RWPE1 (cell line): Measurements from ENCODE around the gene FADS3.

Experiments used
- CTCF ChIA-PET: fragments of 350-600 bp; sonication (Branson Sonifier 250); formaldehyde crosslinking; extraction: SDS; loops from one replicate; lab custom pipeline; 2021; lab: Yijun Ruan, JAX
- POLR2A ChIA-PET: fragments of 400-600 bp; formaldehyde crosslinking; extraction: SDS; loops from one replicate; lab custom pipeline; 2020; ENCODE audit warnings: antibody characterized with exemption; ENCODE audit not compliant: low non-redundant PET; lab: Yijun Ruan, JAX
- DNase-seq: peaks from one replicate; pipeline ENCODE4 v3.0.0; 2012; ENCODE audit warnings: low spot score
- H3K27ac ChIP-seq: fragments of 450-650 bp; 2 replicates; pipeline ENCODE4 v1.5.1; 2017
- CTCF ChIP-seq: fragments of 450-650 bp; conservative IDR thresholded peaks from 2 replicates; pipeline ENCODE4 v1.5.1; 2017; ENCODE audit warnings: low read depth, mild to moderate bottlenecking

FADS3 gene

GRCh38 chr11:61860054-61860903, 31.1 kb downstream of the FADS3 start:
- H3K27ac ChIP-seq = peak overlapping the region; percentile 55
- TF ChIP-seq CTCF = no peak
- ChIA-PET CTCF (interaction anchor here (1.1 kb wide), 1 partner anchor 36 kb away, joined by 3 read pairs; no protein-coding TSS in a partner anchor), POLR2A (no interaction called here)
- DNase-seq = peak; percentile 49

DNA sequence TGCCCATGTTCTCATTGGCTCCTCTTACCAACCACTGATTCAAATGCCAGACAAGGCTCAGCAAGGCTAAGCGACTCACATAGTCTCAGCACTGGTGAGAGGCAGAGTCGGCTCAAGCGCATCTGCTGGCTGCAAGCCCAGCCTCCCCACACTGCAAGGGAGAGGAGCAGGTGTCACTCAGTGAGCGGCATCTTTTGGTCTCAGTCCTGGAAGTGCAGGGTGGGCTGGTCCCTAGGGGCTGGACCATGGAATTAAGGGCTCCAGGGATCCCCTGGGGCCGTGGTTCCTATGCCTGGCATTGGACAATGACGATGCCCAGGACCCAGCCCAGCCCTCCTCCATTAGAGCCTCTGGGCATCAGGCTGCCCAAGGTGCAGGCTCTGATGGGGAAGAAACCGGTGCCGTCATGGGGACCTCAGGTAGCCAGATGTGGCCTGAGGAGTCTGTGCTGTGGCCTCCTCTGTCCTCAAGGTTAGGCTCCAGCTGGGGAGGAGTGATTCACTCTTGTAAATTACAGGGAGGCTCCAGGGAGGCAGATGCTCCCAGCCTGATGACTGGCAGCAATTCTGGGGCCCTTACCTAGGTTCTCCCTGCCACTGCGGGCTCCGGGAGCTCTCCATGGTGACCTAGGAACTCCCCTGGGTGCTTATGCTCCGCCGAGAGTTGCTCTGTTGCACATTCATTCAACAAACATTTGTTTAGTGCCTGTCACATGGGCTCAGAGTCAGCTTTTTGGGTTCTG, 35.2 kb downstream of the FADS3 start:
- ChIA-PET POLR2A (no interaction called here), CTCF (no interaction called here)
- no peak for DNase-seq
- TF ChIP-seq CTCF = no peak
- H3K27ac ChIP-seq = peak overlapping the region; percentile 39

DNA sequence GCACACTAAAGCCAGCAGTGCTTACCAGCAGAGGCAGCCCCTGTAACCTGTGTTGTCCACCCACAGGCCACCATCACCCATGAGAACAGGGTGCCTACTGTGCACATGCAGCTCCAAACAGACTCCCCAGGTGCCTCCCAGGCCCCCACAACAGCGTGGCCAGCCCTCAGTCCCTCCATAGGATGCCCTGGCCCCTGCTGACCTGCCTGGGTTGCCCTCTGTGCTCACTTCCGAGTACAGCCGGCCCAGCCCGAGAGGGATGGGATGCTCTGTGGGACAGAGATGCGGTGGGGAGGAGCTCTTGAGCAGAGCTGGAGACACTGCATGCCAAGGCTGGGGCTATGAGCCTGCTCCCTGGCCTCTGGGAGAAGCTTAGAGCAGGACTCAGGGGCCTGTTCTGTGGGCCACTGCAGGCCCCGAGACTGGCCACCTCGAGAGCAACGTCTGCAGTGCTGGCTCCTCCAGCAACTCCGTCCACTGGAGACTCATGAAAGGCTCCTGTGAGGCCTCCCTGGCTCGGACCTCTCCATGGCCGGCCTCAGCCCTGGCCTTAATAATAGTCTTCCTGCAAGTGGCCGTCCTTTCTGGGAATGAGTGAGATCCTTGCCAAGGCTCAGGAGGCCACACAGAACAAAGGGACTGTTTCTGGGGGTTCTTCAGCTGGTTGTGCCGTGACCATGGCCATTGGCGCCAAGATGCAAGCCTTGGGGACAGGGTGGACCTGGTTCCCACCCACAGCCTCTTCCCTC, 36.2 kb downstream of the FADS3 start:
- DNase-seq = no peak
- peak overlapping the region; percentile 39 for H3K27ac ChIP-seq
- ChIA-PET CTCF (interaction anchor here (1.1 kb wide), 1 partner anchor 227 kb away, joined by 5 read pairs; no protein-coding TSS in a partner anchor), POLR2A (no interaction called here)
- no peak for TF ChIP-seq CTCF

- TF ChIP-seq CTCF = no peak
- CTCF ChIA-PET = interaction anchor here (0.6 to 1.9 kb wide), 3 partner anchors 57 to 248 kb away, joined by 3 to 5 read pairs (median 5); no protein-coding TSS in a partner anchor
- DNase-seq = no peak
- POLR2A ChIA-PET = no interaction called here
- H3K27ac ChIP-seq = peak overlapping the region; percentile 39
Measured at GRCh38 chr11:61854206-61854895, 37.0 kb downstream of the FADS3 start.

GRCh38 chr11:61853698-61854169, 37.6 kb downstream of the FADS3 start:
- DNase-seq = no peak
- POLR2A ChIA-PET = no interaction called here
- CTCF ChIA-PET = interaction anchor here (1.1 to 1.9 kb wide), 2 partner anchors 57 to 229 kb away, joined by 5 read pairs; no protein-coding TSS in a partner anchor
- no peak for TF ChIP-seq CTCF
- peak overlapping the region; percentile 39; the same call in 1 of the 2 replicates for H3K27ac ChIP-seq
